Measurements from ENCODE around the gene GRK4. TPM values are rescaled to one million over a fixed set of nuclear protein-coding genes. Genes with fewer than 3 reads are reported as not detected.
"Not testable (repeated sequence)": the region's sequence is repeated elsewhere in the genome, so short reads cannot be mapped to it uniquely, and the experiment has no call there.

Gene GRK4
- total RNA-seq, 1 donor from 2014 or later, result 4.7 TPM

DNA sequence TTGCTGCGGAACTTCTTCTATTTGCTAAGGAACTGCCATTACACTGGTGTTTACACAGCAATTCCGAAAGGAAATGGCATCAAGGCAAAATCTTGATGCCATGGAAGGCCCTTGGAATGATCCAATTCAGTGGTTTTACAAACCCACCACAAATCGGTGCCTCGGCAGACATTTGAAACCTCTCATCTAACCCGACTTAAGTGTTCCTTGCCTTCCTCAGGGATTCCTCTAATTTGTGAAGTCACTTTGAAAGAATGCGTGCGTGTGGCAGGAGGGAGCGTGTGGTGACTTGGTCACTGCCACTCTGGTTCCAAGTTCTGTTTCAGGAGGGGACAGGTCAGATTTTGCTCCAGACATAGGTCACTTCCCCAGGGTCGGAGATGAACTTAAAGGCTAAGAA lies 4.9 kb upstream of the GRK4 start:
- no peak for DNase-seq (ENCODE audit: low read depth)

DNA sequence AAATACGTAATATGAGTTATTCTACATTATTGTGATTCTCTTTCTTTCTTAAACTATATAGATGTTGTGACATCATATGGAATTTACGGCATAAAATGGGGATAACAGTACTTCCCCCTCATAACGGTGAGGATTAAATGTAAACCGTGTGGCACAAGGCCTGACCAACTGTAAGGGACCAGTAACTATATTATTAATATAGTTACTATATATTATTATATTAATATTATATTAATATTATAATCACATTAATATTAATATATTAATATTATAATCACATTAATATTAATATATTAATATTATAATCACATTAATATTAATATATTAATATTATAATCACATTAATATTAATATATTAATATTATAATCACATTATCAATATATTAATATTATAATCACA lies 2.9 kb upstream of the GRK4 start:
- not testable (repeated sequence) for DNase-seq (ENCODE audit: low read depth)

DNA sequence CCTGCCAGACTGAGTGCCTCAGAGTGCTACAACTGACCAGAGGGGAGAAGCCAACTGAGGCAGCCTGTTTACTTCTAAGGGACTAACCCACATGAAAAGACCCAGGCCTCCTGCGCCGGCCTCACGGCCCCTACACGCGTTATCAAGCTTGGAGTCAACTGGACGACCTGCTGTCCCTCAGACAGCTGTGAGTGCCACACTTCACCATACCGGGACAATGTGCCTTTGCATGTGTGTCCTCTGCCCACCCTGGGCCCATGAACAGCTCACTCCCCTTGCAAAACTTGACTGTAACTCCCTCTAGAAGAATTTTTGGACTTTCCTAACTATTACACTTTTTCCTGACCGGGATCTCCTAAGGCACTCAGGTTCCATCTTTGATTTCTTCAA lies 2.0 kb upstream of the GRK4 start:
- no peak for DNase-seq (ENCODE audit: low read depth)

DNA sequence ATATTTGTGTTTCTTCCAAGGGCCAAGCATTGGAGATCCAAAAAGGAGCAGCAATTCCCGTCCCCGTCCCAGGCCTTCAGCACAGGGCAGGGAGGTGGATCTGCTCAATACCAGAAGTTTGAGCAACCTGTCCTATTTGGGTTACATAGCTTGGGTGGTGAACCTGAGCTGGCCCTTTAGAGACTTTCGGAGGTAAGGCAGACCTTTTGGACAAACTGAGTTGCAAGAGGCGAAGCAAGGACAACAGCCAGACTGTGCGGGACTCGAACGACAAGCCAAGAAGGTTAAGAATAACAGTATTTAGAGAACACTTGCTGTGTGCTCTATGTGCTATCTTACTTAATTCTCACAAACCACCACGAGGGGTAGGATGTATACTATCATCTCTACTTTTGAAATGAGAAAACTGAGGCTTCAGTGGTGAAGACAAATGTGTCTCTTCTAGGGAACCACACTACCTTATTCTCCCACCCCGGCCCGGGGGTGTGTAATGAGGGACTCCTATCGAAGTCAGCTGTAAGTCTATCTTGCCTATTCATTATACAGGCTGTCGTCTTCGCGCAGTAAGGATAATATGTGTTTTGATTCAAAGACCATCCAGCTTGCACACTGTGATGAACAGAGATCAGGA lies 1.4 kb upstream of the GRK4 start:
- DNase-seq (ENCODE audit: low read depth), result no peak

DNA sequence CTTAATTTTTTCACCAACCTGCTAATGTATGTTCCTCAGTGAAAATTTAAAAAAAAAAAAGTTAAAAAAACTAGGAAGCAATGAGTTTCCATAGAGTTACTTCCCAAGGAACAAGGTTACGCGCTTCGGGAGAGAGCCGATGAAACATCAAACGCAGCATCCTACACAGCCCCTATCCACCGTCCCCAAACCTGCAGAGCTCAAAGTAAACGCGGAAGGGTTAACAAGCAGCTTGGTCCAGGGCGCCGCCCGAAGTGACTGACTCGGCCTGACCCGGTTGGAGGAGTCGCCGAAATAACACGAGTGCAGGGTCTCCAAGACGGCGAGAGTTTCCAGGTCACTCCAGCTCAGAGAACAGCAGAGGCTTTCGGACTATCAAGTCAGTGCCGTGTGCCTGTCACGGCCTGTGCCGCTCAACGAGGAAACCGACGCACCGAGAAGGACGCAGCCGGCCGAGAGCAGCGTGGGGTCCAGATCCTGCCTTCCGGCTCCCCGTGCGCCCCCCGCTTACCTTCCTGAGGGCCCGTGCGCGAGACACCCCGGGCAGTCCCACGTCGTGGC lies 677 bp upstream of the GRK4 start:
- DNase-seq (ENCODE audit: low read depth), result peak; percentile 37

GRCh38 chr4:2963966-2964471 lies 648 bp downstream of the GRK4 start:
- DNase-seq (ENCODE audit: low read depth), result no peak

DNA sequence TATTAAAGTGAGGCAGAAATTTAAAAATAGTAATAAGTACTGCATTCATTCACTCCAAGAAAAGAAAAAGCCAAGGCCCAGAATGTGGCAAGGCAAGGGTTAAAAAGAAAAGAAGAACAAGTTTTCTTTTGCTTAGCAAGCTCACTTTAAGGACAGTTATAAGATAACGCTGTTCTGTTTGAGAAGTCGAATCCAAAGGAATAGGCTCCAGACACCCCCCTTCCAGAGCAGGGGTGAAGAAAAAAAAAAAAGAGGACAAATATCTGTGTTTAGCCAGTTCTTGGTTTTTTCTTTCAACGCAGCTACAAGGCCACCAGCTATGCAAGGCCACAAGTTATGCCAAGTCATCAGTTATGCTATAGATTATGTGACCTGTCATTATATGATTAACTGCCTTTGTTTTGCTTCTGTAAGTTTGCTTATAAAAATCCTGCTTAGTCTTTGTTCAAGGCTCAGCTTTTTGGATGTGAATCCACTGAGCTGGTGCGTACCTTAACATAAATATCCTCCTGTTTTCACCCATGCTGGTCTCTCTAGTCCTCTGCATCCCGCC lies 1.4 kb downstream of the GRK4 start:
- no peak for DNase-seq (ENCODE audit: low read depth)

DNA sequence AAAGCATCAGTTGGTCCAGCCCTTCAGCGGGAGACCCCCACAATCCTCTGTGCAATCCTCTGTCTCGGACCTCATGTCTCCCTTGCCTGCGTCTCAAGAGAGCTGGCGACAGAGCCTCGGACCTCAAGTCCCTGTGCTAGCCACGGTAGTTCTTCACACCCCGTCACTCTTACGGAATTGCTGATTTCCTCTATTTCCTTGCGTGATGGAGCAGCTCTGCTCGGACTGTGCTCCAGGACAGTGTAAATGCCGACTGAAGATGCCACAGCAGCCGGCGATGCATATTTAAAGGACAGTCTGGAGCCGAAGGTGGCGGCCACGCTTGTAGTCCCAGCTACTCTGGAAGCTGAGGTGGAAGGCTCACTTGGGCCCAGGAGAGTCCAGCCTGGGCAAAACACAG lies 1.9 kb downstream of the GRK4 start:
- no peak for DNase-seq (ENCODE audit: low read depth)

DNA sequence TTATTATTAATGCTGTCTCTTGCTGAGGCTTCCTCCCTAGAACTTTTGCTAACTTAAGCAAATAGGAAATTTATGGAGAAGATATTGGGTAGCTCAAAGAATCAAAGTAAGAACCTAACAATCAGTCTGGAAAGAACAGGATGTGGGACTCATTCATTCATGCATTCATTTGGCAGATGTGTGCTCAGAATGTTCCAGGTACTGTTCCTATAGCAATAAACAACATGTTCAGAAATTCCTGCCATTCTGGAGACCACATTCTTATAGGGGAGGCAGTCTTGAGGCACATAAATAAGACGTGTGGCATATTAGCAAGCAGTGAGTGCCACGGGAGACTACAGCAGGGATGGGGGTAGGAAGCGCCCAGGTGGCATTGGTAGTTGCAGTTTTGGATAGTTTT lies 5.0 kb downstream of the GRK4 start:
- peak; percentile 57 for DNase-seq (ENCODE audit: low read depth)

GRCh38 chr4:2971275-2971674 lies 7.9 kb downstream of the GRK4 start:
- DNase-seq (ENCODE audit: low read depth), result no peak

GRCh38 chr4:2977211-2978088 lies 14.1 kb downstream of the GRK4 start:
- peak; percentile 36 for DNase-seq (ENCODE audit: low read depth)

- DNase-seq (ENCODE audit: low read depth), result no peak
Measured at GRCh38 chr4:2981256-2981819, 18.0 kb downstream of the GRK4 start.

- no peak for DNase-seq (ENCODE audit: low read depth)
Measured at GRCh38 chr4:2982012-2982411, 18.6 kb downstream of the GRK4 start.

DNA sequence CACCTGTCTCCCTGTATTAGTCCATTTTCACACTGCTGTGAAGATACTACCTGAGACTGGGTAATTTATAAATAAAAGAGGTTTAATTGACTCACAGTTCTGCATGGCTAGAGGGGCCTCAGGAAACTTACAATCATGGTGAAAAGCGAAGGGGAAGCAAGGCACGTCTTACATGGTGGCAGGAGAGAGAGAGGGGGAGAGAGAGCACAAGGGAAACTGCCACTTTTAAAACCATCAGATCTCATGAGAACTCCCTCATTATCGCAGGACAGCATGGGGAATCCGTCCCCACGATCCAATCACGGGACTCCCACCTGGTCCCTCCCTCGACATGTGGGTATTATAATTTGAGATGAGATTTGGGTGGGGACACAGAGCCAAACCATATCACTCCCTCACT lies 20.3 kb downstream of the GRK4 start:
- DNase-seq (ENCODE audit: low read depth), result not testable (repeated sequence)

- DNase-seq (ENCODE audit: low read depth), result no peak
Measured at GRCh38 chr4:2991243-2991642, 27.9 kb downstream of the GRK4 start.

DNA sequence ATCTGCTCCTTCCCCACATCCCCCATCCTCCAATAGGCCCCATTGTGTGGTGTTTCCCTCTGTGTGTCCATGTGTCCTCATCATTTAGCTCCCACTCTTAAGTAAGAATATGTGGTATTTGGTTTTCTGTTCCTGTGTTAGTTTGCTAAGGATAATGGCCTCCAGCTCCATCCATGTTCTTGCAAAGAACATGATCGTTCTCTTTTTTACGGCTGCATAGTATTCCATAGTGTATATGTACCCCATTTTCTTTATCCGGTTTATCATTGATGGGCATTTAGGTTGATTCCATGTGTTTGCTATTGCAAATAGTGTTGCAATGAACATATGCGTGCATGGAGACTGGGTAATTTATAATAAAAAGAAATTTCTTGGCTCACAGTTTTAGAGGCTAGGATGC lies 31.5 kb downstream of the GRK4 start:
- no peak for DNase-seq (ENCODE audit: low read depth)

DNA sequence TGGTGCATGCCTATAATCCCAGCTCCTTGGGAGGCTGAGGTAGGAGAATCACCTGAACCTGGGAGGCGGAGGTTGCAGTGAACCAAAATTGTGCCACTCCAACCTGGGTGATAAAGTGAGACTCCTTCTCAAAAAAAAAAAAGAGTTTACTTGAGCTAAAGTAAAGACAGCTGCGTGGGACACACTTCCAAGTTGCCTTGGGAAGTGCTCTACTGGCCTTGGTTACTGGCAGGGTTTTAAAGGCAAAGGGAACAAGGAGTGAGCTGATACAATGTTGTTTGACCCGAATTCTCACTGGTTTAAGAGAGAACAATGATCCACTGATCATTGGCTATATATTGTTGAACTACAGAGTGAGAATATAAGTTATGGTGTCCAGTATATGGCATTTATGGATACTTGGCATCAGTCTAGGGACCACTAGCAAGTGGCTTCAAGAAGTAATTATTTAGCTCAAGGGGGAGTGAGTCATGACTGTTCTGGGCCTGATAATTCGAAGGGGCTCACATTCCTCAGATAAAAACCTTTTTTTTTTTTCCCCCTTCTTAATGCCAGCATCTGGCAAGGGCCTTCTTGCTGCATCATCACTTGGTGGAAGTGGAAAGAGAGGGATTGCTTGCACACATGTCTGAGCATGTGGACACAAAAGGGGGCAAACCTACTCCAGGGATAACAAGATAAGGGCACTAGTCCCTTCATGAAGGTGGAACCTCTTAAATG lies 32.3 kb downstream of the GRK4 start:
- DNase-seq (ENCODE audit: low read depth), result no peak

DNA sequence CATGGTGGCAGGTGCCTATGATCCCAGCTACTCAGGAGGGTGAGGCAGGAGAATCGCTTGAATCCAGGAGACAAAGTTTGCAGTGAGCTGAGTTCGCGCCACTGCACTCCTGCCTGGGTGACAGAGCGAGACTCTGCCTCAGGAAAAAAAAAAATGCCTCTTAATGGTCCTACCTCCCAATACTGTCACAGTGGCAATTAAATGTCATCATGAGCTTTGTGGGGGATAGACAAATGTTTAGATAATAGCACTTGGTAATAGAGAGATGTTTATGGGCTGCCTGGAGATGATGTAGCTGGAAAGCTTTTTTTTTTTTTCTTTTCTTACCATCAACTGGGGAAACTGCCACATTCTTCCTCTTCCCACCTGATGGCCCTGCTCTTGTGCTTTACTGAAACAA lies 33.0 kb downstream of the GRK4 start:
- DNase-seq (ENCODE audit: low read depth), result no peak

DNA sequence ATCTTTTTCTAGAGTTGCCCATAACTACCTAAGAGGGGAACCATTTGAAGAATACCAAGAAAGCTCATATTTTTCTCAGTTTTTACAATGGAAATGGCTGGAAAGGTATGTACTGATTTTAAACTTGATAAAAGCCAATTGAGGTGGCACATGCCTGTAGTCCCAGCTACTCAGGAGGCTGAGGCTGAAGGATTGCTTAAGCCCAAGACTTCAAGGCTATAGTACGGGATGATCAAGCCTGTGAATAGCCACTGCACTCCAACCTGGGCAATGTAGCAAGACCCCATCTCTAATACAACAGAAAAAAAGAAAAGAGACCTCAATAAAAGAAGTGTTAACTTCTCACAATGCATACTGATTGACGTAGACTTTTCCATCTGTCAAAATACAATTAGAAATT lies 44.4 kb downstream of the GRK4 start:
- DNase-seq (ENCODE audit: low read depth), result no peak

- DNase-seq (ENCODE audit: low read depth), result no peak
Measured at GRCh38 chr4:3009422-3009821, 46.1 kb downstream of the GRK4 start.

DNA sequence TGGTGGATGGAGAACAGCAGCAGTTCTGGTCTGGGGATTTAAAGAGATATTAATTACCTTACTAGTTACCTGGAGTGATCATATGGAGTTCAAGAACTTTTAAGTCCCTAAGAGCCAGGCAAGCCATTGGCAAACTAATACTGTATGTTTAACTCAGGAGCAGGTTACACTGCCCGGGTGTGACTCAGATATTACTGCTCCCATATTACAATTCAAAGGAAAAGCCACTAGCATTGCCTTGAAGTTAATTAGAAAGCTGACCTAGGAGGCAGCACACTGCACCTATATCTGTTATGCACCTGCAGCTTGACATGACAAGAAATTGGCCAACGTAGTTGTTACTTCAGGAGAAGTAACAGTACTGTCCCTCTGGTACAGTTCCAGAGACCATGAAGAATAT lies 47.2 kb downstream of the GRK4 start:
- peak; percentile 19 for DNase-seq (ENCODE audit: low read depth)

- peak; percentile 66 for DNase-seq (ENCODE audit: low read depth)
Measured at GRCh38 chr4:3010998-3011397, 47.6 kb downstream of the GRK4 start.
